Inflammatory macrophage (primary cell): ENCODE results near the gene SPATA12.

Experiments
- DNase-seq, 2 donors: peaks; one replicate each; pipeline ENCODE4 v3.0.0-alpha.2; 2020 to 2022

The SPATA12 gene

DNA sequence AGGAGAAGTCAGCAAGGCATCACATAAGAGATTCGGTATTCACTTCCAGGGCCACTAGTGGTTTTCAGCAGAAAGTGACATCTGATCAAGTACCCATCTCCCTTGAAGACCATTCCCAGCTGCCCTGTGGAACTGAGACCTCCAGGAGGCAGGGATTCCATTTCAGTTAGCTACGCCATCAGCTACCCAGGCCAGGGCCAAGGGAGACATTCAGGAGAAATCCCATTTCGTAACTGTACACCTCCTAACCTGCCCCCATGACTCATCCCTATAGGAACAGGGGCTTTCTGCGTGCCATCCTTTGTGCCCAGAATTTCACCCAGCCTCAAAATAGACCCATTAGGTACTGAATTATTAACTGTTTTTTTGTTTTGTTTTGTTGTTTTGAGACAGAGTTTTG lies 24.7 kb downstream of the SPATA12 start:
- DNase-seq = no peak

DNA sequence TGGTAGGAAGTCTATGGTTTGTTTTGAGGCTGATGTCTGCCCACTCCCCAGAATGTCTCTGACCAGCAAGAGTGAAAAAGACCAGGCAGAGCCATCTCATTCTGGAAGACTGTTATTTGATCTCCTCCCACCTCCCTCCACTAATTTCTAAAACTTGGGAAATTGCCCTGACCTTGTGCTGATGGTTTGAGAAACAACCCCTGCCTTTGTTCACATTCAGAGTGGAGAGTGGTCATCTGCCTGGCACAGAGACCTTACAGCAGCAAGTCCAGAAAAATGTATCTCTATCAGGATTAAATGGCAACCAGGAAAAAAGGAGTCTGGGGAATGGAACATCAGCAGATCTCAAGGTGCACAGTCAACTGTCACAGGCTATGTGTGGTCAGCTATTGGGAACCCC lies 25.7 kb downstream of the SPATA12 start:
- no peak for DNase-seq

DNA sequence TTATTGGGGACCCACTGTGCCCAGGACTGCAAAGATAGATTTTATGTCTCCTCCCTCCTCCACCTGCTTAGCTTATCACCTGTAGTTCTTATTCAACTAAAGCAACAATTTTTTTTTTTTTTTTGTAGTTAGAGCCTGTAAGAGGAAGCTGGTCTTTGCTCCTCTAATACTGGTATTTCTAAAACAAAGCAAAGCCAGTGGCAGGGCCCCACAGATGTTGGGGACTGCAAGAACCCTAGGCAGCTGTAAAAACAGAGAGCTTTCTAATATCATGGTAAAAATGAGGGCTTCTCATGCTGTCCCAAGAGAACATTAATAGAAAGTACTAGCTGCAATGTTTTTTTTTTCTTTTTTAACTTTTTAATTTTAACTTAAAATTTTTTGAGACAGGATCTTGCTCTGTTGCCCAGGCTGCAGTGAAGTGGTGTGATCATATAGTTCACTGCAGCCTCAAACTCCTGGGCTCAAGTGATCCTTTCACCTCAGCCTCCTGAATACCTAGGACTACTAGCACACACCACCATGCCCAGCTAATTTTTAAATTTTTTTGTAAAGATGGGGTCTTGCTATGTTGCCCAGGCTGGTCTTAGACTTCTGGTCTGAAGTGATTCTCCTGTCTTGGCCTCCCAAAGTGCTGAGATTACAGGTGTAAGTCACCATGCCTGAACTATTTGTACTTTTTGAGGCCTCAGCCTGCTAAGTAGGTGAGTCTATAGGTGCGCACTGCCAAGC lies 27.1 kb downstream of the SPATA12 start:
- no peak for DNase-seq

DNA sequence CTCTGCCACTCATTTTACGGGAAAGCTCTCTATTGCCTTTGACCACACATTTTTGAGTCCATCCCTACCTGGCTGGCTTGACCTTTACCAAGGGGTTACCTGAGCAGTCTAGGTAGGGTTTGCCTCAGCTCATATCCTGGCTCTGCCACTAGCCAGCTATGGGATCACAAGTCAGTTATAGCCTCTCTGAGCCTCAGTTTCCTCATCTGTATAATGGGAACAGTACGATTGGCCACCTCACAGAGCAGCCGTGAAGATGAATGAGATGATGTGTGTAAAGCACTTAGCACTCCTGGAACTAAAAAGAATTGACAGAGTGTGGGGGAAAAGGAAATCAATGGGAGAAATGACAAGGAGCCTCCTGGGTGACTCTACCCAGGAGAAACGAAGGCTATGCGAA lies 28.0 kb downstream of the SPATA12 start:
- DNase-seq = no peak

DNA sequence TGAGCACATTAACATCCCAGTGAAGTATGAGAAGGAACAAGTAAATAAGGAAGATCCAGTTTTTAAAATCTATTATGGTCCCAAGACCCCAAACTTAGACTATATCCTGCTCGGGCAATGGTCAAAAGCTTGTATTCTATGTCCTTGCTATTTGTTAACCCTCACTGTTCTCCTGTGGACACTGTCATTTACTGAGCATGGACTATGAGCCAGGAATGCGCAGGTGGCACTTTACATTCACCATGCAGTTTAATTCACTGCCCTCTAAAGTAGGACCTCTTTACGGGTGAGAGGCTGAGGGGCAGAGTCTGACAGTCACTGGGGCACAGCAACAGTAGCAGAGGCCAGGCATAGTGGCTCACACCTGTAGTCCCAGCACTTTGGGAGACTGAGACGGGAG lies 28.6 kb downstream of the SPATA12 start:
- no peak for DNase-seq

DNA sequence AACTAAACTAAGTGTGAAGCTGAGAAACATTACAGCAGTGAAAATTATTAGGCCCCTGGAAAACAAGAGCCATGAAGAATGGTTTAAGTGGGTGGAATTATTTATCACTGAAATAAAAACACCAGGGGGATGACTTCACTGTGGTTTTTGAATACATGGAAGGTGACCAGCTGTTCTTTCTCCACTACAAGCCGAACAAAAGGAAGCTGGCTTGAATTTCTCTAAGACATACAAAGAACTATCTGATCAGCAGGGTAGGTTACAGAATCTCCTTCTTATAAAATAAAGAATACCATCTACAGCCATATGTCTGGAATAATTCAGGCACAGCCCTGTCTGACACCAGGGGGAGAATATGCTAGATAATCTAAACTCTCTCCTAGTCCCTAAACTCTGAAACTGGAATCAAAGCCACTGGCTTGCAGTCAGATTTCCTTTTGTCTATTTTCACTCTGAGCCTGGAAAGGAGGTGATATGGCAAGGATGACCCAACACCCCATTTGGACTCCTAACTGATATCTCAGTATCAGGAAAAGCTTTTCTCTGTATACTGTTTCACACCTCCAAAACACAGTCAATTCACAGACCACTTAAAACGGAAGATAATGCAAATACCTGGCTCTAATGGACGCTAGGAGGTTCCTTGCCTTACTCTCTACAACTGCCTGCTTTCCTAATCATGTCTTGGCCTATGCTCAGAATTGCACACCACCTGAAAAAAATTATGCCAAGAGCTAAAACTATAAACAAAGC lies 31.2 kb downstream of the SPATA12 start:
- no peak for DNase-seq

DNA sequence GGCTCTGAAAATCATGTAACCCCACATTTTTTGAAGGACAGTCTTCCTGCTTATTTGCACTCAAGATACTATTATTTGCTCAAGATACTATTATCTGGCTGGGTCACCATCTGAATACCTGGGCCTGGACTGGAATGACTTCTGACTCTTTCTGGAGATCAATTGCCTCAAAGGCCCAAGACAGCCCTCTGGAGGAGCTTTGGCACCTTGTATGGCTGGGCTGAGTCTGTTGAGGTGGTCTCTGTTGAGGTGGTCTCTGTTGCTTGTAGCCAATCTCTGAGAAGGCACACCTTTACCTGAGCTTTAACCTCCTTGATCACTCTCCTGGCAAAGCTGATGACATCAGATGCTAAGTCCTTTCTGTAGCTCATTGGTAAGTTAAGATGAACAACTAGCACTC lies 33.0 kb downstream of the SPATA12 start:
- DNase-seq = no peak

DNA sequence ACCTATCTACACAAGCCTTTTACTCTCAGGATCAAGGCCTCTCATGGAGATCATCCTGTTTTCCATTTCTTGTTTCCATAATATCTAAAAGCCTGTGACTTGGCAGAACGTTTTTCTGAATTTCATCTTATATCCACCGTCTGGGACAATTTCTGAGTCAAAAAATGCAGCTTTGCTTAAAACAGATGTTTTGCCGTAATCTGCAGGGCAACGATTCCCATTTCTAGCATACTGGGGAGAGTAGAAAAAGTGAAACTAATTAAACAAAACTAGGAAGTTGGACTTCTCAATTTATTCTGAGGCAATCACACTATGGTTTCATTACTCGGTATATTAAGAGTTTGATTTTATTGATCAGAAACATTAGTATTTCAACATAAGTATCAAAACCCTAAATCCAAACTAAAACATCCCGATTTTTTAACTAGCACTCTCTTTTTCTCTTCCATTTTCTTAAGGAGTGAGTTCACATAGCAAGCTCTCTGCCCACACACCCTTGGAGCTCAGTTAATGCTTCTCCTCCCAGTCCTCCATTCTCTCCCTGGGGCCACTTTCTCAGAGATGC lies 33.6 kb downstream of the SPATA12 start:
- DNase-seq = peak; percentile 30 to 56

DNA sequence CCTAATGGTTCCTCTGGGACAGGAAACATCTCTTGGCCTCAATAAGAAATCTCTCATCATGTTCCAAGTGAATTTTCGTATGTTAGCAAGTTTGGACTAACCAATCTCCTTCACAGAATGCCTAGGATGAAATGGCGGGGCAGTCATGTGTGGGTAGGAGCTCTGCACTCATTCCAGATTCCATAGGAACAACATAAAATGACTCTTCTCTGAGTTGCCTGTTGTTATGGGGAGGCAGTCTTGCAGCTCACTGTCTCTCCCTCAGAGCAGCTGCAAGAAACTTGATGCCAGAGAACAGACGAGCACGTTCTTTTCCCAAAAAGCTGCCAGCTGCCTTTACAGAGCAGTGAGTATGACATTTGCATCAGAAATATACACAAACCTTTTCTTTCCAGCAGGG lies 34.1 kb downstream of the SPATA12 start:
- DNase-seq = no peak

DNA sequence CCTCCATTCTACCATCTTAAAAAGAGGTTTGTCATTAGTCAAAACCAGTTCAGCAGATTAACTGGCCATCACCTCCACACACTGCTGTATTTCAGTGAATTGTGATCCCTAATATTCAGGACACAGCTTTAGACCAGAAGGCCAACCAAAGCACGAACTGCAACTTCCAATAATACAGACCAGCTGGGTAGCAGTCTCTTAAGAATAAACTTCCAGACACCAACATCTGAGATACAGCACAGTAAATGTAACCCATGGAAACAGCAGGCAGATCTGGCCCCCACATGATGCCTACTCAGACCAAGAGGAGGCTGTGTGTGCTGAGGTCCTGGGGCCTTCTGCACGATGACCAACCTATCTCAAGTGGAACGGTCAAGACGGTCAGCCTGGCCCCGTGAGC lies 34.9 kb downstream of the SPATA12 start:
- no peak for DNase-seq

DNA sequence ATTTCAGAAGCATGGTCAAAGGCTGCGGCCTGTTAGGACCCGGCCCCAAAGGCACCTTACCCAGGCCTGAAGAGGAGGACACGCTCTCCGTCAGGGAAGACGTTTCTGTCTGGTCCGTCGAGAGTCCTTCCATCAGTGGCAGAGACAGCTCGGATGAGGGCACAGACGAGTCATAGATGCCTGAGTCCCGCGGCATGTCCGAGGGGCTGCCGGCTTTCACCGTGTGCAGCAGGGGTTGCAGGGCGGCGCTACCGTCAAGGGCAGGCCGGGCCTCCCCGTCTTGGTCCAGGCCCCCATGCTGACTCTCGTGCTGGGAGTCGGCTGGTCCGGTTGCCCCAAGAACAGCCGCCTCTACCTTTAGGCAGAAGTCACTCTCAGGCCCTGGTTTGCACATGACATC lies 37.1 kb downstream of the SPATA12 start:
- no peak for DNase-seq

DNA sequence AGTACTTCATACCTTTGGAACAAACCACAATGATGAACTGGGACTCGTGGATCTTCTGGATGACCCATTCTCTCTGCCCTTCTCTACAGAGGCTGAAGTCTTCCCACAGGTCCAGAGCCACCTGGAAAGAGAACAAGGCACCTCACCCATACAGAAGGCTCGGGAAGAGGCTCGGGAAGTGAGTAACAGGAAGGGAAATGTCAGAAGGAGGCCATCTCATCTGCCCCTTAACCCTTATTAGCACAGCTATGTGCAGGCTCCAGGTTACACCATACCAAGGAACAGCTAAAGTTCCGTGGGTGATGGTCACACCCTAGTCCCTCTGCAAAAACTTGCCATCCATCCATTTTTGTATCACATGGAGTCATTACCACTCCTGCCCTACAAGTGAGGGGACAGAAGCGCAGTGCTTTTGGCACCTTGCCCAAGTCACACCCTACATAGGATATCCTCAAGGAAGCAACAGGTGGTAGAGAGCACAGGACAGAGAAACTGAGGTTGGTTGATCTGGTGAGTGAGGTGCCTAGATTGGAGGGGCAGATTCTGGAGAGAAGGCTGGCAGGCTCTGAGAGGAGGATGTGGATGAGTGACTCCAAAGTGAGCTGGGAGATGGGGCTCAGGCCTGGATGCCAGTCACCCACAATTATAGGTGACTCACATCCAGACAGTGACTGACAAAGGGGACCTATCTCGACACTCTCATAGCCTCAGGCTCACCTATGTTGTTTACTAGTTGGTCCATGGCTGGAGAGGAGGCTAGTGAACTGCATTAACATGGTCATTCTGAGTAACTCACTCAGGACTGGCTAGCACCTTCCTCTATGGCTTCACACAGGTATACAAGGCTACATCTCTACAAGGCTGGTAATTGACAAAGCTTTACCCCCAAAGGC lies 38.2 kb downstream of the SPATA12 start:
- no peak for DNase-seq

DNA sequence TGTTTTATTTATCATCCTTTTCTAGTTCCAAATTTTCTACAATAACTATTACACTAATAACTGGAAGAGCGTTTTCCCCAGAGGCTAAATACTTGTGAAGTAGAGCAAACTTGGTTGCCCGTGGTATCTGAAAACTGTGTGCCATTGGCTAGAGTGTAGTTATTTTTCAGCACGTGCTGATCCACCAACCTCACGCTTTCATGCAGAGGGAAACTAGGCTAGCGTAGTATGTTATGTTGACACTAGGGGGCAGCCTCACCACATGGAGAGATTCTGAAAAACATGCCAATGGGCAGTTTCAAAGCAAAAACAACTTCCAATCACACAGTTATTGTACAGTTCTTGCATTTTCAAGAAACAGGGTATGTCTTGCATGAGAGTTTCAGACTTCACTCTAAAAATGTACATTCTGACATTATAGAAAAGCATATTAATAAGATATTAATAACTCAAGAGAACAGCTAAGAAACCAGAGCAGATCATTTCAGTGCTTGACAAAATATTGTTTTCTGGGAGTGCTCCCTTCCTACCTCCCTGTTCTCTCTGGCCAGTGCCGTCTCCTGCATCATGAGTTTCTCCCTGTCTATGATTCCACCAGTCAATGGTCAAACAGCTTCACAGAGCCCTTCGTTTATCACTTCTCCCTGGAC lies 39.7 kb downstream of the SPATA12 start:
- peak; percentile 81 to 84 for DNase-seq

DNA sequence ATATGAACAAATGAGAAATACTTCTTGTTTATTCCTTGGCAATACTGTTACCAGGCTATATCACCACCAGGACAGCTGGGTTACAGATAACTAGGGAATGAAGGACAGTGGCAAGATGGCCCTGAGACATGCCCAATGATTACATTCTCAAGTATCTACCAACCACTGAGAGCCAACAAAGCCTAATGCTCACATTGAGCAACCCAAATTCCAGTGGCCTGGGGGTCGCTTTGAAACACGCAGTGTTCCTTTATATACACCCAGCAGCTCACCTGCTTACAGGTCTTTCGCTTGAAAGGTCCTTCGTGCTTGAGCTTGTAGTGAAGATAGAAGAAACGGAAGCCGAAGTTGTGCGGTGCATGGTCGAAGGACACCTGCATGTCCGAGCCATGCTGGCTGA lies 45.1 kb downstream of the SPATA12 start:
- DNase-seq = no peak

DNA sequence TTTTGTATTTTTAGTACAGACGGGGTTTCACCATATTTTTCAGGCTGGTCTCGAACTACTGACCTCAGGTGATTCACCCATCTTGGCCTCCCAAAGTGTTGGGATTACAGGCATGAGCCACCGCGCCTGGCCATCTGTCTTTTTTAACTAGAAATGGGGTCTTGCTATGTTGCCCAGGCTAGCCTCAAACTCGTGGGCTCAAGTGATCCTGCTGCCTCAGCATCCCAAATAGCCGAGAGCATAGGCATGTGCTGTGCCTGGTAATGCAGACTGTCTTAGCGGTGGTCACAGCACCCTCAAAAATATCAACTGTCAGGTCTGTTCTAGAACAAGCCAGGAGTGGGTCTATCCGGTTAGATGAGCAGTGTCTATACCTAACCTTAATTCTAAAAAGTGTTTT lies 48.2 kb downstream of the SPATA12 start:
- no peak for DNase-seq

DNA sequence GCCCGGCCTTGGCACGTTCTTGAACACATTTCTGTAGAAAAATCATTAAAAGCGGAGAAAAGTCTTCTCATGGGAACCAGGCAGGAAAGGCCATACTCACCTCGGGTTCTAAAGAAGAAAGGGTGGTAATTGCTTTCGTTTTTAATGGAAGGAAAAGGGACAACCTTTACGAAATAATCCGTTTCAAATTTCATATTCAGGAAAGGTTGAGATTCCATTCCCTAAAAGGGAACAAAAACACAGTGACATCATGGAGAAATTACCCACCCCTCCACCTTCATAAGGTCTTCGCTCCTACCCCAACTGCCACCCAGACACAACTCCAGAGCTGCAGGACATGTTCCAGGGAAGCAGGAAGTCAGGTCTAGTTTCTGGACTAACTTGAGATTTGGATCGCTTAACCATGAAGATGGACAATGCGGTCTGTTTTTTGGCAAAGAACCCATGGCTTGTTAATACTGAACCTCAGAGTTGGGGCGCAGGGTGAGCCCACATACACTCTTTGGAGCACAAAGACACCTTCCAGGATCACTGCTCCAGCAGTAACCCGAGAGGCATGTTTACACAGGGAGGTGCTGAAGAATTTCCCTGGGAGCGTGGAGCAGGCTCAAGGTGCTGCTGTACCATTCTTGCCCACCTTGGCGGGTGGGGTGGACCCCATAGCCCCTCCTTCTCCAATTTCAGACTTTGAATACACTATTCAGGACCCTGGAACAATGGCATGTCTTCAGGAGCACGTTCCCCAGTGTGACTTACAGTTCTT lies 49.2 kb downstream of the SPATA12 start:
- no peak for DNase-seq

DNA sequence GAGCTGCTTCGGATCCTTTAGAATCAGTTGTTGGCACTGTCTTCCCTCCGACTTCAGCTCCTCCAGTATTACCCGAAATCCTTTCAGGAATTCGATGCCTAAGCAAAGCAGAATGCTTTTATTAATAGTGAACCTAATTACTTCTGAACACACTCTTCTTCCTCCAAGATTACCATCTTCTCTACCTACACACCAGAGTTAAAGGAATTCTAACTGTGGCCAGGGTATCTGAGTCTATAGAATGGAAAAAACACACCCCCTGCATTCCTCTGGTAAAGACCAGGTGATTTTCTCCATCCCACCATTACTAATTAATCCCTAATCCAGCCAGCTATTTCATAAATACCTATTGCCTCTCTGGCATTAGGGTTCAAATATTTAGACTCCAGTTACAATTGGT lies 49.8 kb downstream of the SPATA12 start:
- no peak for DNase-seq

DNA sequence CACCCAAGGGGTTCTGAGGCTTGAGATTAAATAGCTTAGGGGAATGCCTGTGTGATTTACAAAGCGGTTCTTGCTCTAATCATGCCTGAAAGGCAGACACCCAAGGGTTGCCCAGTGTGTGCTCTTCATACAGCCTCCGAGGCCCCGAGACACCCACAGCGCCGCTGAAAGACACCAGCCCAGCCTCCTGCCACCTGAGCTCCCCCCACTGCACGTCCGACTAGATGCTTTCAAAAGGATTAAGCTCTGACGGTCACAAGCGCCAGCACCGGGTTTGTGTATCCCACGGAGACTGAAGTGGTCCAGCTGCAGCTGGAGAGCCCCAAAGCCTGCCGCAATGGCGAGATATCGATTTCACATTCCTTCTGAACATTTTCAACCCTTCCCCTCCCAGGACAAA lies 50.3 kb downstream of the SPATA12 start:
- DNase-seq = no peak

DNA sequence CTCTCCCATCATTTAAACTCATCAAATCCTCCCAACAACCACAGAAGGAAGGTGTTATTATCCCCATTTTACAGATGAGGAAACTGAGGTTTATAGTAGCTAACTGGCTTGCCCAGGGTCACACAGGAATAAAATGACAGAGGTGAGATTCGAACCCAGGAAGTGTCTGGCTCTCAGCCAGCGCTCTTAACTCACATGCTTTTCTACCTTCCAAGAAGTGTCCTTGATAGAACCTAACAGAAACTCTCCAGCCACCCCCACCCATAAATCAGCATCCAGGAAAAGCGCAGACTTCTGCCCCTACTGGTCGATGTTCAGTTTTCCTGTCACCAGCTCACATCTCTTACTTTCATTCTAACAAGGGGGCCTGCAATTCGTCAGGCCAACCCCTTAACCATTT lies 51.7 kb downstream of the SPATA12 start:
- no peak for DNase-seq

DNA sequence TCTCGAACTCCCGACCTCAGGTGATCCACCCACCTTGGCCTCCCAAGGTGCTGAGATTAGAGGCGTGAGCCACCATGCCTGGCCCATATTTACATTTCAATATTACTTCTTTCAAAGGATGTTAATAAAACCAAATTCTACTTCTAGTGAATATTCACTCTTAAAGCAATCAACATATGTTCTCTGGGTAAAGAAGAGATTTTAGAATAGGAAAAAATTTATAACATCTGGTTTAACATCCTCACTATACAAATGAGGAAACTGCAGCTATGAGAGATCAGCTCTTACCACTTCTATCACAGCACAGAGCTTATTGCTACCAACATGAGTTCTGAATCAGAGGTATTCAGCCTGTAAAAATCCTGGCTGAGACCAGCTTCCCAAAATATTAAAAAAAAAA lies 56.0 kb downstream of the SPATA12 start:
- DNase-seq = no peak

DNA sequence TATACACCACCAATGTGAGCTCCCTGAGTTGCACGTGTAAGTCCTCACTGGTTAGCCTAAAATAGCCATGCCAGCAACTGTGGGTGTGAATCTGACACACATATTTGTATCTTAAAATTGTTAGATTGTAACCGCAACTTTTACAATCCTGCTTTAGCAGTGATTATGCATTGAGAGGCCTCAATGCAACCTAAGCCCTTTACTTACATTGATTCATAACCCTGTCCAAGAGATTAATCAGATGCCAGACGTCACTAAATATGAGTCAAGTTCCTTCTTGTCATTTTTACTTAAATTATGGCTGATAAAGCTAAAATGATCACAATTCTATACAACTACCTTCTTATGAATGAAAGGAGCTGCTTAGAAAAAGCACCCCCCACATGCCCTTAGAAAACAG lies 57.8 kb downstream of the SPATA12 start:
- no peak for DNase-seq

DNA sequence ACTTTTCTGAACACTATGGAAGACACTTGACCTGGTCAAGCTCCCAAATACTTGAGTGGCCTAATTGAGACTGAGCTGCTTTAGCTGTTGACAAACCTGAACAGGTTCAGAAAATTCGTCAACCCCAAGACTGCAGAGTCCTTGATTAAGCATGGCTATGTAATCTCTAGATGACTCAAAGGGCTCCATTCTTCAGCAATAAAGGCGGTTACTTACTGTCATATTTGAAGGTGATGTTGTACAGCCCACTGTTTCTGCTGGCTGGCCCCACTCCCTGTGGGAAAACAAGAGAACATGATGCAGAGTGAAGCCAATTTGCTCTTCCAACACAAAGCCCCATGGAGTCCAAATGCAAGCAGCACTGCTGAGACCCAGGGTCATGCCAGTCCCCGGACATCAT lies 59.6 kb downstream of the SPATA12 start:
- no peak for DNase-seq
